ENCODE data around the gene FDXACB1. TPM values are rescaled to one million over a fixed set of nuclear protein-coding genes. Genes with fewer than 3 reads are reported as not detected.

FDXACB1 gene
- total RNA-seq, 1 donor: 3.7 TPM

GRCh38 chr11:111860257-111860656 is 18.7 kb downstream of the FDXACB1 start:
- no peak for DNase-seq (ENCODE audit: low read depth)
- H3K4me3 ChIP-seq (ENCODE audit: low read depth, low read length): no peak overlapping the region
- no peak for TF ChIP-seq CTCF (IDR thresholded peaks at IDR 0.05; ENCODE audit: insufficient read depth, low read length)

DNA sequence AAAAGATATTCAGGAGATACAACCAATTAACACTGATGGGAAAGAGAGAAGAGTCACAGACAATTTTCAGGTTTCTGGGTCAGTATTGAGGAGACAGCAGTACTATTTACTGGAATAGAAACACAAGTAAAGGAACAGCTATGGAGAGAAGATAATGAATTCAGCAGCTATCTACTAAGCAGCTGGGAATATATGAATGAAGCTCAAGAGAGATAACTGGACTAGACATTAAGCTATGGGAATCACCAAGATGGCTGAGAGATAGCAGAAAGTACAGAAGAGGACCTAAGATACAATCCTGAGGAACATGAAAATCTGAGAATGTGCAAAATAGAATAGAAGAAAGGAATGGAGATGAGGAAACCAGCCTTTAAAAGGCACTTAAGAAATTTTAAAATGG is 23.5 kb downstream of the FDXACB1 start:
- no peak for TF ChIP-seq CTCF (IDR thresholded peaks at IDR 0.05; ENCODE audit: insufficient read depth, low read length)
- DNase-seq (ENCODE audit: low read depth): no peak
- no peak overlapping the region for H3K4me3 ChIP-seq (ENCODE audit: low read depth, low read length)

DNA sequence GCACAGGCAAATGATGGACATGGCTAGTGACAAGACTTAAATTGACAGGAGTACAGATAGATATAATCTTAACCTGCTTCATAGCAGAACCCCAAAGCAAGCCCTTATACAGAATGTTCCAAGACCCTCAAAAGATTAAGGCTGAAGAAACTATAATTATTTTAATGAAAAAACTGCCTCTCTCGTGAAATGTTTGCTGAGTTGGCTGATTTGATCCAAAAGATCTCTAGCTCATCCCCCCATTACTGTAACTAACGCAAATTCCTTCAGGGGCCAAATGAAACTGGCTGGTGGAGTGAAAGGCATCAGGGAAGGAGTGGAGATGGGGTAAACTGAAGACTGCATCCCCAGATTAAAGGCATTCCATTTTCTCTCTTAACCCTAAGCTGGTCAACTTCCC is 26.9 kb downstream of the FDXACB1 start:
- no peak overlapping the region for H3K4me3 ChIP-seq (ENCODE audit: low read depth, low read length)
- no peak for DNase-seq (ENCODE audit: low read depth)
- no peak for TF ChIP-seq CTCF (IDR thresholded peaks at IDR 0.05; ENCODE audit: insufficient read depth, low read length)

GRCh38 chr11:111851636-111852035 is 27.3 kb downstream of the FDXACB1 start:
- TF ChIP-seq CTCF (IDR thresholded peaks at IDR 0.05; ENCODE audit: insufficient read depth, low read length): peak; percentile 55
- no peak overlapping the region for H3K4me3 ChIP-seq (ENCODE audit: low read depth, low read length)
- DNase-seq (ENCODE audit: low read depth): peak; percentile 36

GRCh38 chr11:111851067-111851466 is 27.9 kb downstream of the FDXACB1 start:
- DNase-seq (ENCODE audit: low read depth): no peak
- H3K4me3 ChIP-seq (ENCODE audit: low read depth, low read length): no peak overlapping the region
- TF ChIP-seq CTCF (IDR thresholded peaks at IDR 0.05; ENCODE audit: insufficient read depth, low read length): no peak

DNA sequence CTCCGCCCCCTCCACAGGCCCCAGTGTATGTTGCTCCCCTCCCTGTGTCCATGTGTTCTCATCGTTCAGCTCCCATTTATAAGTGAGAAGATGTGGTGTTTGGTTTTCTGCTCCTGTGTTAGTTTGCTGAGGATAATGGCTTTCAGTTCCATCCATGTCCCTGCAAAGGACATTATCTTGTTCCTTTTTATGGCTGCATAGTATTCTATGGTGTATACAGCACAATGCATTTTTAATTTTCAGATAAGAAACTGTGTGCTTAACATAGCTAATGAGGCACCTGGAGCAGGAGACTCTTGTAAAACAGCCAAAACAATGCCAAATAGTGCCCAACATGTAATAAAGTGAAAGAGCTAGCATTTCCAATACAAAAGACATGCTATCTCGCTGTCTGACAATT is 29.3 kb downstream of the FDXACB1 start:
- TF ChIP-seq CTCF (IDR thresholded peaks at IDR 0.05; ENCODE audit: insufficient read depth, low read length): no peak
- DNase-seq (ENCODE audit: low read depth): no peak

GRCh38 chr11:111846636-111847035 is 32.3 kb downstream of the FDXACB1 start:
- TF ChIP-seq CTCF (IDR thresholded peaks at IDR 0.05; ENCODE audit: insufficient read depth, low read length): no peak
- no peak overlapping the region for H3K4me3 ChIP-seq (ENCODE audit: low read depth, low read length)
- peak; percentile 68 for DNase-seq (ENCODE audit: low read depth)

More for the DNA sequence above, 29.3 kb downstream of the FDXACB1 start:
- no peak overlapping the region for H3K4me3 ChIP-seq (ENCODE audit: low read depth, low read length)
